ENCODE results near the gene ADCK1.

DNA sequence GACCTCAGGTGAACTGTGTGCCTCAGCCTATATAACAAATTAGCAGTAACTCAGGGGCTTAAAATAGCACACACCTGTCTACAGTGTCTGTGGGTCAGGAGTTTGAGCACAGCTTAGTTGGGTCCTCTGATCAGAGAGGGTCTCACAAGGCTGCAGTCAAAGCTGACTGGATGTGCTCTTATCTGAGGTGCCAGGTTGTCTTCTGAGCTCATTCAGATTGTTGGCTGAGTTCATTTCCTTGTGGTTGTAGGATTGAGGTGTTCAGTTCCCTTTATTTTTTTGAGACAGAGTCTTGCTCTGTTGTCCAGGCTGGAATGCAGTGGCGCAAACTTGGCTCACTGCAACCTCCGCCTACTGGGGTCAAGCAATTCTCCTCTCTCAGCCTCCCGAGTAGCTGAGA, 164.7 kb downstream of the ADCK1 start:
- TF ChIP-seq, protein P1, sequence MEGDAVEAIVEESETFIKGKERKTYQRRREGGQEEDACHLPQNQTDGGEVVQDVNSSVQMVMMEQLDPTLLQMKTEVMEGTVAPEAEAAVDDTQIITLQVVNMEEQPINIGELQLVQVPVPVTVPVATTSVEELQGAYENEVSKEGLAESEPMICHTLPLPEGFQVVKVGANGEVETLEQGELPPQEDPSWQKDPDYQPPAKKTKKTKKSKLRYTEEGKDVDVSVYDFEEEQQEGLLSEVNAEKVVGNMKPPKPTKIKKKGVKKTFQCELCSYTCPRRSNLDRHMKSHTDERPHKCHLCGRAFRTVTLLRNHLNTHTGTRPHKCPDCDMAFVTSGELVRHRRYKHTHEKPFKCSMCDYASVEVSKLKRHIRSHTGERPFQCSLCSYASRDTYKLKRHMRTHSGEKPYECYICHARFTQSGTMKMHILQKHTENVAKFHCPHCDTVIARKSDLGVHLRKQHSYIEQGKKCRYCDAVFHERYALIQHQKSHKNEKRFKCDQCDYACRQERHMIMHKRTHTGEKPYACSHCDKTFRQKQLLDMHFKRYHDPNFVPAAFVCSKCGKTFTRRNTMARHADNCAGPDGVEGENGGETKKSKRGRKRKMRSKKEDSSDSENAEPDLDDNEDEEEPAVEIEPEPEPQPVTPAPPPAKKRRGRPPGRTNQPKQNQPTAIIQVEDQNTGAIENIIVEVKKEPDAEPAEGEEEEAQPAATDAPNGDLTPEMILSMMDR (IDR thresholded peaks at IDR 0.05), result no peak
- no peak for TF ChIP-seq POLR2A (IDR thresholded peaks at IDR 0.05)
